ENCODE measurements around the gene ID4.
"Not testable (repeated sequence)": the region's sequence is repeated elsewhere in the genome, so short reads cannot be mapped to it uniquely, and the experiment has no call there.

Gene ID4

GRCh38 chr6:19834858-19835257, 2.3 kb upstream of the ID4 start:
- DNase-seq, result no peak

- no peak for DNase-seq
Measured at GRCh38 chr6:19835605-19836004, 1.6 kb upstream of the ID4 start.

- no peak for DNase-seq
Measured at GRCh38 chr6:19837511-19838441, 606 bp downstream of the ID4 start.

GRCh38 chr6:19838442-19839236, 1.5 kb downstream of the ID4 start:
- peak; percentile 90 for DNase-seq

GRCh38 chr6:19839237-19839546, 2.0 kb downstream of the ID4 start:
- no peak for DNase-seq

- no peak for DNase-seq
Measured at GRCh38 chr6:19839788-19840187, 2.6 kb downstream of the ID4 start.

GRCh38 chr6:19841181-19841580, 4.0 kb downstream of the ID4 start:
- no peak for DNase-seq

- peak; percentile 35 for DNase-seq
Measured at GRCh38 chr6:19842030-19842615, 5.0 kb downstream of the ID4 start.

- no peak for DNase-seq
Measured at GRCh38 chr6:19844689-19845088, 7.5 kb downstream of the ID4 start.

GRCh38 chr6:19845266-19846041, 8.3 kb downstream of the ID4 start:
- DNase-seq, result no peak

GRCh38 chr6:19848465-19849029, 11.4 kb downstream of the ID4 start:
- DNase-seq, result no peak

- no peak for DNase-seq
Measured at GRCh38 chr6:19849196-19849595, 12.0 kb downstream of the ID4 start.

GRCh38 chr6:19849755-19850154, 12.6 kb downstream of the ID4 start:
- peak; percentile 36 for DNase-seq

- DNase-seq, result peak; percentile 89
Measured at GRCh38 chr6:19851241-19852089, 14.3 kb downstream of the ID4 start.

GRCh38 chr6:19852090-19852457, 14.9 kb downstream of the ID4 start:
- DNase-seq, result no peak

GRCh38 chr6:19852927-19853326, 15.8 kb downstream of the ID4 start:
- no peak for DNase-seq

GRCh38 chr6:19854421-19855015, 17.3 kb downstream of the ID4 start:
- not testable (repeated sequence) for DNase-seq

- DNase-seq, result no peak
Measured at GRCh38 chr6:19855536-19855935, 18.4 kb downstream of the ID4 start.

GRCh38 chr6:19857139-19857538, 20.0 kb downstream of the ID4 start:
- DNase-seq, result no peak

GRCh38 chr6:19857703-19858102, 20.5 kb downstream of the ID4 start:
- no peak for DNase-seq

GRCh38 chr6:19860235-19860877, 23.2 kb downstream of the ID4 start:
- no peak for DNase-seq
